DMS153 treated with DMSO at 0.1 percent for 48 hours (cell line): ENCODE results near the gene NR1I2.

Experiments
- DNase-seq: peaks from one replicate; lab custom pipeline; 2025; ENCODE audit not compliant: unreplicated experiment; lab: John Stamatoyannopoulos, UW

NR1I2 gene

GRCh38 chr3:119817583-119818363 lies 35.9 kb downstream of the NR1I2 start:
- DNase-seq = no peak

- DNase-seq = no peak
These were observed 37.0 kb downstream of the NR1I2 start for GRCh38 chr3:119818937-119819336.

- no peak for DNase-seq
These were observed 37.9 kb downstream of the NR1I2 start for GRCh38 chr3:119819806-119820205.

DNA sequence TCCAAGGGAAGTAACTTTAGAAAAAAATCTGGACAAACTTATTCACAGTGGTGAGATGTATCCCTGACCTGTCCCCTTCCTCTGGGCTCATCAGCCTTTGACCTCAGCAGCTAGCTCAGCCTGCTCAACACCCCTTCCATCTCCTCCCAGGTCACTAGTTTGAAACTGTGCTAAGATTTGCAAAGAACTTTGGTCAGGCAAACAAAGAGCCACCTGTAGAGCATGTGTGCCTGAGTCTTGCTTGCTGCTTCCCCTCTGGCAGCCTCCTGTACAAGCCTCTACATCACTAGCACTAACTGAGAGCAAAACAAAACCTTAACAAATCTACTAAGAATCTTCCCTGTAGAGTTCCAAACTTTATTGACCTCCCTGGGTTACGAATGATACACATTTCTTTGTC lies 43.9 kb downstream of the NR1I2 start:
- no peak for DNase-seq

DNA sequence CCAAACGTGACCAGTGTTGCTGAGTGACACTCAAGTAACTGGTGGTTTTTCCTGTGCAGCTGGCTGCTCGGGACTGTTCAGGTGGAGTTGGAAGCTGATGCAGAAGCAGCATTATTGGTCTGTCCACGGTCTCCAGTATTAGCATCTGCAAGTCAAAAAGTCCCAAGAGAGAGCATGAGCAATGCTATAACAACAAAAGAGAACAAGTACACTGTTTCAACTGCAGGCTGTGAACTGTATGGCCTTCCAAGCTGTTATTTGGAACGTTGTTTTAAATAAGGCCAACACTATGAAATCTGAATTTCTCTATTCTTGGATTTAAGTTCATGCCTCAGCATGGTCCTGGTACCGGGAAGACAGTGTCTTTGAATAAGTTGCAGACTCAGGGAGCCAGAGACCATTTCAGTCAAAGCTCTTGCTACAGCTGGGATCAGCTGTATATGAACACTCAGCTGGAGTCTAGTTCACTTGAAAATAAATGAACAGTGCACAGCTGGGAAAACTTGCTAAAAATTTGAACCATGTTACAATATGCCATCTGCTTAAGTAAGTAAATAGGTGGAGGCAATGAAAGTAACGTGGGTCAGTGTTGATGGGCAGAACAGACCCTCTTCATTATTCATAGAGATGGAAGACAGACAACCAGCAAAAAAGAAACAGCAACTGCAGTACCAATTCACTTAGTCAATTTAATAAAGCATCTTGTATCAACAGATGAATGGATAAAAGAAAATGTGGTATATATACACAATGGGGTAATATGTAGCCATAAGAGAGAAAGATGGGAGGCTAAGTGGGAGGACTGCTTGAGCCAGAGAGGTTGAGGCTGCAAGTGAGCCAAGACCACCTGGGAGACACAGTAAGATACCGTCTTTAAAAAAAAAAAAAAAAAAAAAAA lies 45.1 kb downstream of the NR1I2 start:
- no peak for DNase-seq

DNA sequence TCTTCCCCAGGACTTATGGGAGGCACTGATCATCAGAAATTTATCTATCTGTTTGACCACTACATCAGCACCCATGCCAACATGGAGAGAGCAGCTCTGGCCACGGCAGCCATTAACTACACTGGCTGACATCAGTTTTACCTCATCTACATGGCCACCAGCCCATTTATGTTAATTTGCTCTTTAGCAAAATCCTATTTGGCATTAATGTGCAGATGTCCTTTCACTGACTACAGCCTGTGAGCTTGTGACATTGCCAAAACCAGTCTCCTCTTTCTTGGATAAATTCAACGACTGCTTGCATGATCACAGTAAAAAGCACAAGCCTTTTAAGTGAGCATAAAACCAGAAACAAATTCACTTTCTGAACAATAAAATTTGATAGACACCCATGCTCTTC lies 47.5 kb downstream of the NR1I2 start:
- DNase-seq = no peak

- DNase-seq = no peak
These were observed 49.1 kb downstream of the NR1I2 start for GRCh38 chr3:119831022-119831421.

GRCh38 chr3:119831941-119832371 lies 50.1 kb downstream of the NR1I2 start:
- DNase-seq = no peak

- DNase-seq = no peak
These were observed 53.0 kb downstream of the NR1I2 start for GRCh38 chr3:119834754-119835370.

DNA sequence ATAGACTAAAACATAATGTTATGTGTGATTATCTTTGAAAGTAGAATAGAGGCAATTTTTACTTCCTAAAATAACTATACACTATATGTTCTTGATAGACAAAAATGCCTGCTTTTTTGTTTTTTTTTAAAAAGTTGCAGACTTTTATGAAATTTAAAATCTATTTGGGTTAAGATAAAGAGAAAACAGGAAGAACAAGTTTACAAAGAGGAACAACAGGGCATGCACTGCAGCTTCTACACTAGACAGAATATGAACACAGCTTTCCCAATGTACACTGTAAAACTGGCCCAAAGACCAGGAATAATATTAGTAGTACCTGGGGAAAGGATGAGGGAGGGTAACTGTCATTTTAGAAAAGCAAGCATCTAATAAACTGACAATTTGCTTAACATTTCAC lies 53.7 kb downstream of the NR1I2 start:
- DNase-seq = no peak

DNA sequence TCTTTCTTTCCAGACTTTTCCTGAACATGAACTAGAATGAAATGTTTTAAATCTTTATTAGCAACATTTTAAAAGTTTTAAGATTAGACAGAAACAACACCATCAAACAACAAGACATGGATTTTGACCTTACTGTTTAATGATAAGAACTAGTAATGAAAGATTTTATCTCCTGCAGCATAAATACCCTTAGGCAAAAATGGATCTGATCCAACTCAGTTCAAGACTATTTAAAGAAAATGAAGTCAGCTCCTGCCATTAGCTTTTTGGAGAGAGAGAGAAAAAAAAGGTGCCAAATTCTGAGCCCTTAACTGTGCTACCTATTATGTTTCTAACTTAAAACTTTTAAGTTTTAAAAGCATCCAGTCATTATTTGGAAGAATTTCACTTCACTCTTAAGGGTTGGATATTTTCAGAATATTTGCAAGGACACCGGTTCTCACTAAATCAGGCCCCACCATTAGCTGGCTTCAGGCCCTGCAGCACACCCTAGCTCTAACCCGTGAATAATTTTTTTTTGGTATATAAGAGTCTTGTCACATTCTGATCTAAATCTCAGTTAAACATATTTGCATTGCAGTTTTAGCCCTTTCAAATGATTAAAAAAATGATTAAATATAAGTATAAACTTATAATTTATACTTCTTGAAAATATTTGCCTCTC lies 60.0 kb downstream of the NR1I2 start:
- DNase-seq = no peak

DNA sequence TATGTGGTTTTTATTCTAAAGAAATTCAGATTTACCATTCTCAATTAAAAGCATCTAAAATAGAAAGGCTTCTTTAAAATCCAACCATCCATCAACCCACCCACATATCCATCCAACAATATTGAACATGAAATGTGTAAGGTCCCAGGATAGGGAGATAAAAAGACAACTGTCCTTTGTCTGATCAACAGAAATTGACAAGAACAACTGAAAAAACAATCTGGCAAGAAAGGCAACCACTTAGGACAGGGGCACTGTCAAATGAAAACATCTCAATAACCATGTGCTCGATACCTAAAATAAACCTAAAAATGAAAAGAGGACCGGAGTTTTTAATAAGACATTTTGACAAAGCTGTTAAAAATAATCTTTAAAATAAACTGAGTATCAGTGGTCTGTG lies 67.2 kb downstream of the NR1I2 start:
- no peak for DNase-seq

DNA sequence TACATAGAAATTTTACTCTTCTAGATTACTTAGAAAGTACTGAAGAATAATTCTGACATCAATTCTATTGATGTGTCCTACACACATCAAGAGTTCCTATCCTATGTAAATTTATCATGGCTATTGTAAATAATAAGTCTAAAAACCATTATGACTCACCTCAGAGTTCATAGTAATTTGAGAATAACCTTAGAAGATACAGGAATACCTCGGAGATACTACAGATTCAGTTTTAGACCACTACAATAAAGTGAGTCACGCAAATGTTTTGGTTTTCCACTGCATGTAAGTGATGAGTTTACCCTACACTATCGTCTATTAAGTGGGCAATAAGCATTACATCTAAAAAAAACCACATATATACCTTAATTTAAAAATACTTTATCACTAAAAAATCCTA lies 74.8 kb downstream of the NR1I2 start:
- no peak for DNase-seq

- DNase-seq = no peak
These were observed 77.1 kb downstream of the NR1I2 start for GRCh38 chr3:119858957-119859356.

GRCh38 chr3:119859728-119860127 lies 77.8 kb downstream of the NR1I2 start:
- DNase-seq = no peak

DNA sequence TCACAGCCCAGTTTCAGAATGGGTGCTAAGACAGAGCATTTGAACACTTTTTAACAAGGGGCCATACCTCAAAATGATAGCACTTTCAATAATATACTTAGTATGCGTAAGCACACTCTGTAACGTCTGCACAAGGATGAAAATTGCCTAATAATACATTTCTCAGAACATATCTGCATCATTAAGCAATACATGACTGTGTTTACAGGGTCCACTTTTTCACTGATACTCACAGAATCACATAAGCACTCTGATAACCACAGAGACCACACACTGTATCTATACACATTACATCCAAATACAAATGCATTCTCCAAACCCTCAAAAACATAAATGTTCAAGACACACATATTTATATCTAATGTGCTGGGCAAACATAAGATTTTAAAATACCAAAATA lies 79.8 kb downstream of the NR1I2 start:
- no peak for DNase-seq

GRCh38 chr3:119862616-119863015 lies 80.7 kb downstream of the NR1I2 start:
- no peak for DNase-seq

DNA sequence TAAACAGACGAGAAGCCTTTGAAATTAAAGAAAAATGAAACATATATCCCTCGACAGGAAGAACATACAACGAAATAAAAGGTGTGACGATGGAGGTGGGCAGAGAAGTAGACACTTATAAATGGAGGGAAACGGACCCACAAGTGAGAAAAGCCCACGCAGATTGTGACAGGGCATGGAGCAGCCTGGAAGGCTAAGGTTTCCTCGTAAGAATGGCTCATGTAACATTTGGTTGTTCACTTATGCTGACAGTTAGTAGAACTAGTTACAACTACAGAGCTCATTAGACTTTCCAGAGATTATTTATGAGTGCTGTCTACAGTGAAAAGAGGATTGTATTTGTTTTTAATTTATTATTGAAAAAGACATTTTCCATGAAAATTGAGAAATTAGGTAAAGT lies 82.6 kb downstream of the NR1I2 start:
- DNase-seq = no peak
